ENCODE results near the gene KIAA1586. TPM values are rescaled to one million over a fixed set of nuclear protein-coding genes. Genes with fewer than 3 reads are reported as not detected.
"Not testable (repeated sequence)": the region's sequence is repeated elsewhere in the genome, so short reads cannot be mapped to it uniquely, and the experiment has no call there.

The KIAA1586 gene
- total RNA-seq, 1 donor from 2014 or later = 13.7 TPM

- DNase-seq (ENCODE audit: low read depth) = not testable (repeated sequence)
Observed at GRCh38 chr6:57044061-57044460, 2.4 kb upstream of the KIAA1586 start.

- DNase-seq (ENCODE audit: low read depth) = no peak
Observed at GRCh38 chr6:57044568-57044967, 1.9 kb upstream of the KIAA1586 start.

- DNase-seq (ENCODE audit: low read depth) = not testable (repeated sequence)
Observed at GRCh38 chr6:57047257-57047585, 728 bp downstream of the KIAA1586 start.

- not testable (repeated sequence) for DNase-seq (ENCODE audit: low read depth)
Observed at GRCh38 chr6:57047859-57048258, 1.4 kb downstream of the KIAA1586 start.

- DNase-seq (ENCODE audit: low read depth) = no peak
Observed at GRCh38 chr6:57048577-57048976, 2.1 kb downstream of the KIAA1586 start.

GRCh38 chr6:57063847-57064246 lies 17.4 kb downstream of the KIAA1586 start:
- DNase-seq (ENCODE audit: low read depth) = no peak

GRCh38 chr6:57064809-57065208 lies 18.3 kb downstream of the KIAA1586 start:
- DNase-seq (ENCODE audit: low read depth) = no peak

- no peak for DNase-seq (ENCODE audit: low read depth)
Observed at GRCh38 chr6:57068061-57068460, 21.6 kb downstream of the KIAA1586 start.

GRCh38 chr6:57069228-57069627 lies 22.7 kb downstream of the KIAA1586 start:
- DNase-seq (ENCODE audit: low read depth) = no peak

- no peak for DNase-seq (ENCODE audit: low read depth)
Observed at GRCh38 chr6:57069920-57070331, 23.4 kb downstream of the KIAA1586 start.

- no peak for DNase-seq (ENCODE audit: low read depth)
Observed at GRCh38 chr6:57072108-57072507, 25.6 kb downstream of the KIAA1586 start.

- DNase-seq (ENCODE audit: low read depth) = no peak
Observed at GRCh38 chr6:57074383-57074782, 27.9 kb downstream of the KIAA1586 start.

GRCh38 chr6:57075092-57075491 lies 28.6 kb downstream of the KIAA1586 start:
- DNase-seq (ENCODE audit: low read depth) = no peak

- DNase-seq (ENCODE audit: low read depth) = no peak
Observed at GRCh38 chr6:57078531-57079207, 32.2 kb downstream of the KIAA1586 start.

- no peak for DNase-seq (ENCODE audit: low read depth)
Observed at GRCh38 chr6:57085471-57085870, 39.0 kb downstream of the KIAA1586 start.

- DNase-seq (ENCODE audit: low read depth) = no peak
Observed at GRCh38 chr6:57086843-57087242, 40.4 kb downstream of the KIAA1586 start.

- DNase-seq (ENCODE audit: low read depth) = no peak
Observed at GRCh38 chr6:57087916-57088315, 41.4 kb downstream of the KIAA1586 start.

GRCh38 chr6:57089265-57089664 lies 42.8 kb downstream of the KIAA1586 start:
- no peak for DNase-seq (ENCODE audit: low read depth)

- peak; percentile 99 for DNase-seq (ENCODE audit: low read depth)
Observed at GRCh38 chr6:57089687-57090457, 43.4 kb downstream of the KIAA1586 start, which contains the start of gene ZNF451. Gene ZNF451 (plus strand): TSS chr6:57090188. CDS start chr6:57090254, 66 bp downstream.

GRCh38 chr6:57090458-57091067 lies 44.1 kb downstream of the KIAA1586 start:
- DNase-seq (ENCODE audit: low read depth) = not testable (repeated sequence)

GRCh38 chr6:57091375-57091774 lies 44.9 kb downstream of the KIAA1586 start:
- not testable (repeated sequence) for DNase-seq (ENCODE audit: low read depth)

- no peak for DNase-seq (ENCODE audit: low read depth)
Observed at GRCh38 chr6:57094689-57095088, 48.2 kb downstream of the KIAA1586 start.

All from myocyte (in vitro differentiated cells).